Measurements from ENCODE around the gene S100A5. TPM values are rescaled to one million over a fixed set of nuclear protein-coding genes. Genes with fewer than 3 reads are reported as not detected.
A peak's percentile ranks its signal among the peaks of the same experiment; 100 is the strongest.
"Not testable (repeated sequence)": the region's sequence is repeated elsewhere in the genome, so short reads cannot be mapped to it uniquely, and the experiment has no call there.

The S100A5 gene
- total and polyA plus RNA-seq, 5 donors = not detected

DNA sequence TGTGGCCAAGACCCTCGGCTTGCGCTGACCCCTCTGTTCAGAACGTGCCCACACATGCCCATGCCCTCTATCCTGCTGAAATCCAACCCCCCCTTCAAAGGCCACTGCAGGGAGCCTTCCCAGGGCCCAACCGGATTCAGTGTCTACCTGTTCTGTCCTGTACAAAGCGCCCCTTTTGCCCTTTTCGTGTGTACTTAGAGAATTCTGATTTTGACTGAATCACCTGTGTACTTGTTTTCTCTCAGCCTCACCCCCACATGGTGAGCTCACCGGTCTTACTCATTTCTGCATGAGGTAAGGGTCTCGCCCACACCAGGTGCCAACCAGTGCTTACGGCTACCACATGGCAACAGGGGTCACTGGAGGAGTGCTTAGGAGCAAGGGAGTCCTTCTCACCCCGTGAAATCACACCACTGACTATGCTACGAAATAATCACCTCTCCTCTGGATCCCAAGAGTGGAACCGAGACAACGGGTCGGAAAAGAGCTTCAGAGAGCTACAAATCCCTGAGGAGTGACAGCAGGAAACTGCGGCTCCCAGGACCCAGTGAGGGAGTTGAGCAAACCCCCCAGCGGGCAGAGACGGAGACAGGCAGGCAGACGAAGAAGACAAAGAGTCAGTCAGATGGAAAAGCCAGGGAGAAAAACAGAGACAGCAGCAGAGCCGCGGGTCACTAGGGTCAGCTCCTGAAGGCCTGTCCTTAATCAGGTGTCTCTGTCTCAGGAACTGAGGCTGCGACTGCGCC is 27.1 kb upstream of the S100A5 start:
- no peaks in the 10 kb centered on the region for H3K9me3 ChIP-seq (ENCODE audit: control insufficient read depth, low read length)
- WGBS = 77% methylated on average over 22 of the region's 22 CpGs
- H3K4me1 ChIP-seq (ENCODE audit: control insufficient read depth, insufficient read depth, low read length) = peaks cover 22% of the 10 kb centered on the region
- H3K27me3 ChIP-seq (ENCODE audit: control insufficient read depth, insufficient read depth) = no peaks in the 10 kb centered on the region
- H3K27ac ChIP-seq (ENCODE audit: low read length) = peak overlapping the region; percentile 32
- H3K4me3 ChIP-seq (ENCODE audit: low read length) = no peak overlapping the region
- no peak for ATAC-seq
- DNase-seq = no peak
- intact Hi-C loops (cut with DNase I) = loop anchor here (1.0 to 5.0 kb wide), 5 partner anchors 33 to 57 kb away; partner anchors contain the start of gene S100A6 (in 1 of the 4)

DNA sequence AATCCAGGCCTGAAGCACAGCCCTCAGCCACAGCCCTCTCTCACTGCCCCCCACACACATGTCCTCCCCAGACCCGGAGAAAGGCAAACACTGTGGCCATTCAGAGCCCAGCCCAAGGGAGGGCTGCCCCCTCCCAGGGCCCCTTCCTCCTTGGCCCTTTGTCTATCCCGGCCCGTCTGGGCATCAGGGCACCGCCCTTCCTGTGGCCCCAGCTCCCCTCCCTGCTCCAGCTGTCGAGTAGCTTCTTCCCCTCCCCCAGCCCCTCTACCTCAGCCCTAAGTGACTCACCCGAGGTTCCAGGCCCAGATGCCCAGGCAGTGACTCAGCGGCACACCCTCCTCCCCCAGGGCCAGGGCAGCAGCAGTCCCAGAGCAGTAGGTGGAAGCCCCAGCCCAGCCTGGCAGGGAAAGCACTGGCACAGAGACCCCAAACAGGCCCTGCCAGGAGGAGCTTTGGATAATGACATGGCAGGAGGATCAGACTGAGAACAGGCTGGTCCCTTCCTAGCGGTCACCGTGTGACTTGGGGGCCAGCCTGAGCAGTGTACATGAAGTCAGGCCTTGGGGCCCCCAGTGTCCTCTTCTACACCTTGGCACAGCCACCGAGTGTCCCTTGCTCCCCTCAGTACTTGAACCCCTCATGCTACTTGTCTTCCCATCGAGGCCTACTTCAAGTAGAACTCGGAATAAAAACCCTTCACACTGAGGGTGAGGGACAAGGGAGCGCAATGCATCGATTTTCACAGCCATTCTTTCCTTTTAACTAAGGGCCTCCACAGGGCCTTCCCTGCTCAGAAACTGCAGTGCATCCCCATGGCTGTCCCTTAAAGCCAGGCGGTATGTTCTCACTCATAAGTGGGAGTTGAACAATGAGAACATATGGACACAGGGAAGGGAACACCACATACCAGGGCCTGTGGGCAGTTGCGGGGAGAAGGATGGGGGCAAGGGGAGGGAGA is 26.0 kb upstream of the S100A5 start:
- Histone ChIP-seq H3K27me3 (ENCODE audit: control insufficient read depth, insufficient read depth) (no peaks in the 10 kb centered on the region), H3K27ac (ENCODE audit: low read length) (peak overlapping the region; percentile 76), H3K4me1 (ENCODE audit: control insufficient read depth, insufficient read depth, low read length) (peaks cover 22% of the 10 kb centered on the region), H3K9me3 (ENCODE audit: control insufficient read depth, low read length) (no peaks in the 10 kb centered on the region), H3K4me3 (ENCODE audit: low read length) (no peak overlapping the region)
- DNase-seq = peak; percentile 95 to 97 (median 95)
- peak; percentile 92 to 95 for ATAC-seq
- WGBS = 51% methylated on average over 16 of the region's 16 CpGs
- intact Hi-C loops (cut with DNase I) = loop anchor here in 2 of 4 donors (5.0 kb wide), 2 partner anchors 34 to 54 kb away; no protein-coding TSS in a partner anchor

DNA sequence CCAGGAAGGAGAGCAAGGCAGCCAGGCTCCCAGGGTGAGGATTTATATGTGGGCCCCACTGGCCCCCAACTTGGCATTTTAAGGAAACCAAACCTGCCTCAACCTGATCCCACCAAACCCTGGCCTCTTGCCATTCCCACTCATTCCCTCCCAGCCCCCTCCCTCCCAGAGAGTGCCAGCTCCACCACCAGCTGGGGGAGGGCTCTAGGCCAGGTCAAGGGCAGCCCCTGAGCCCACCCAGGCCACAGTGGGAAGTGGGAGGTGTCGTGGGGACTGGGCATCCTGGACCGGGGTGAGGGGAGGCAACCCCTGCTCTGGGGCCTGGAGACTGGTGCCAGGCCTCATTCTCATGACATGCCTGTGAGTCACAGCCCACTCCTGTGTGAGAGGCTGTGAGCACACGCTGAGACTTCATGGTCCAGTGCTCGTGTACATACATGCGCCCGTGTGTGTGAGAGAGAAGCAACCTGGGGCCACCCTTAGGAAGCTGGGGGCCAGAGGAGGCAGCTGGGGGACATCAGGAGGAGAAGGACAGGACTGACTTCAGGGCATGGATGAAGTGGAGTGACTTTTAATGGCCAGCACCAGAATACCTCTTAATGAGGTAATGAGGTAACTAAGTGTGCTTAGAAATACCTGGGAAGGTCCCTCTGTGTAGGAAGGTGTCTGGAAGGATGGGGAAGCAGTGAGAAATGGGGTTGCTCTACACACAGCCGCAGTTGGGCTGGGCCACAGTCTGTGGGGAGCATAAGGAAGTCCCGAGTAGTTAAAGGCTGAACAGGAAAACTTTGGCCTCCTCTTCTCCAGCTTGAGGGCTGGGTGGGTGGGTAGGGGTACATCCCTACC is 25.0 kb upstream of the S100A5 start, which contains the start of gene S100A2:
S100A2 (minus strand) TSS at position 316 of the 846 bp plus-strand sequence. CDS start 1,967 bp downstream, outside the sequence.
- H3K9me3 ChIP-seq (ENCODE audit: control insufficient read depth, low read length) = no peaks in the 10 kb centered on the region
- H3K27ac ChIP-seq (ENCODE audit: low read length) = peak within 1 kb of the TSS; percentile 76
- intact Hi-C loops (cut with DNase I) = loop anchor here in 2 of 4 donors (5.0 kb wide), 2 partner anchors 33 to 53 kb away; no protein-coding TSS in a partner anchor
- ATAC-seq (peak; percentile 18 to 55), DNase-seq (peak in 2 of 3 donors; percentile 66 to 67)
- H3K4me3 ChIP-seq (ENCODE audit: low read length) = no peak within 1 kb of the TSS
- WGBS = 55% methylated on average over 8 of the region's 8 CpGs
- H3K4me1 ChIP-seq (ENCODE audit: control insufficient read depth, insufficient read depth, low read length) = peaks cover 22% of the 10 kb centered on the region
- H3K27me3 ChIP-seq (ENCODE audit: control insufficient read depth, insufficient read depth) = no peaks in the 10 kb centered on the region

GRCh38 chr1:153563991-153564390 is 23.3 kb upstream of the S100A5 start:
- 88% methylated on average over 7 of the region's 7 CpGs for WGBS

DNA sequence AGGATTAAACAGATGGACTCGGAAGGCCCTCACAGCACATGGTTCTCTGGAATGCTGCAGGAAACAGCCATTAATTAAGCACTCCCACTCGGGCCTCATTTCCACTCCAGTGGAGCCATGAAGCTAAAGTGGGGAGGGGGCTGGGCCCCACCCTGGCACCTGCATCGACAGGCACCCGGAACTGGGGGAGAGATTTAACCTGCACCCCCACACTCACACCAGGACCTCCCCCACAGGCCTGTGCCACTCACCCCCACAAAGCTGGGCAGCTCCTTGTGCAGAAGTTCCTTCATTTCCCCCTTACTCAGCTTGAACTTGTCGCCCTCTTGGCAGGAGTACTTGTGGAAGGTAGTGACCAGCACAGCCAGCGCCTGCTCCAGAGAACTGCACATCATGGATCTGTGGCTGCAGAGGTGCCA is 22.8 kb upstream of the S100A5 start:
- ATAC-seq (no peak), DNase-seq (no peak)
- WGBS = 82% methylated on average over 6 of the region's 6 CpGs

More at GRCh38 chr1:153563991-153564390, 23.3 kb upstream of the S100A5 start:
- intact Hi-C loops (cut with DNase I) = no loop called here
- H3K9me3 ChIP-seq (ENCODE audit: control insufficient read depth, low read length) = no peaks in the 10 kb centered on the region
- no peaks in the 10 kb centered on the region for H3K27me3 ChIP-seq (ENCODE audit: control insufficient read depth, insufficient read depth)
- peaks cover 22% of the 10 kb centered on the region for H3K4me1 ChIP-seq (ENCODE audit: control insufficient read depth, insufficient read depth, low read length)
- no peak overlapping the region for H3K4me3 ChIP-seq (ENCODE audit: low read length)
- no peak for ATAC-seq
- DNase-seq = no peak
- H3K27ac ChIP-seq (ENCODE audit: low read length) = no peak overlapping the region

GRCh38 chr1:153562021-153562420 is 21.3 kb upstream of the S100A5 start:
- peaks cover 15% of the 10 kb centered on the region for H3K4me1 ChIP-seq (ENCODE audit: control insufficient read depth, insufficient read depth, low read length)
- H3K27ac ChIP-seq (ENCODE audit: low read length); DNase-seq; H3K9me3 ChIP-seq (ENCODE audit: control insufficient read depth, low read length); H3K4me3 ChIP-seq (ENCODE audit: low read length); ATAC-seq; H3K27me3 ChIP-seq (ENCODE audit: control insufficient read depth, insufficient read depth); intact Hi-C loops (cut with DNase I): not testable (repeated sequence)
- 88% methylated on average over 3 of the region's 3 CpGs for WGBS

More for the DNA sequence above, 22.8 kb upstream of the S100A5 start:
- intact Hi-C loops (cut with DNase I) = no loop called here
- Histone ChIP-seq H3K4me3 (ENCODE audit: low read length) (no peak overlapping the region), H3K27ac (ENCODE audit: low read length) (no peak overlapping the region), H3K27me3 (ENCODE audit: control insufficient read depth, insufficient read depth) (no peaks in the 10 kb centered on the region), H3K9me3 (ENCODE audit: control insufficient read depth, low read length) (no peaks in the 10 kb centered on the region), H3K4me1 (ENCODE audit: control insufficient read depth, insufficient read depth, low read length) (peaks cover 22% of the 10 kb centered on the region)

GRCh38 chr1:153561466-153561985 is 20.8 kb upstream of the S100A5 start:
- Histone ChIP-seq H3K27me3 (ENCODE audit: control insufficient read depth, insufficient read depth) (no peaks in the 10 kb centered on the region), H3K4me3 (ENCODE audit: low read length) (no peak overlapping the region), H3K9me3 (ENCODE audit: control insufficient read depth, low read length) (no peaks in the 10 kb centered on the region), H3K27ac (ENCODE audit: low read length) (no peak overlapping the region), H3K4me1 (ENCODE audit: control insufficient read depth, insufficient read depth, low read length) (peaks cover 10% of the 10 kb centered on the region)
- 97% methylated on average over 3 of the region's 3 CpGs for WGBS
- ATAC-seq = no peak
- no peak for DNase-seq
- intact Hi-C loops (cut with DNase I) = no loop called here

- peaks cover 5% of the 10 kb centered on the region for H3K4me1 ChIP-seq (ENCODE audit: control insufficient read depth, insufficient read depth, low read length)
- intact Hi-C loops (cut with DNase I) = no loop called here
- H3K27me3 ChIP-seq (ENCODE audit: control insufficient read depth, insufficient read depth) = no peaks in the 10 kb centered on the region
- H3K4me3 ChIP-seq (ENCODE audit: low read length) = no peak overlapping the region
- ATAC-seq = no peak
- no peak overlapping the region for H3K27ac ChIP-seq (ENCODE audit: low read length)
- no peak for DNase-seq
- WGBS = 84% methylated on average over 10 of the region's 10 CpGs
- no peaks in the 10 kb centered on the region for H3K9me3 ChIP-seq (ENCODE audit: control insufficient read depth, low read length)
Measured at GRCh38 chr1:153560771-153561465, 20.2 kb upstream of the S100A5 start.

DNA sequence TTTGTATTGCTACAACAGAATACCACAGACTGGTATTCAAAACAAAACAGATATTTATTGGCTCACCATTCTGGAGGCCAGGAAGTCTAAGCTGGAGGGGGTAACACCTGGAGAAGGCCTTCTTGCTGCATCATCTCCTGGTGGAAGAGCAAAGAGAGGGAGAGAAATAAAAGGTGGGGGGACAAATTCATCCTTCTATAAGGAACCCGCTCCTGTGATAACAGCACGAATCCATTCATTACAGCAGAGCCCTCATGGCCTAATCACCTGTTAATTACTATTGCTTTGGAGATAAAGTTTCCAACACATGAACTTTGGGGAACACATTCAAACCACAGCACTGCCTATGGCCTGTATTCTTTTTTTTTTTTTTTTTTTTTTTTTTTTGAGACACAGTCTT is 19.5 kb upstream of the S100A5 start:
- 72% methylated on average over 2 of the region's 2 CpGs for WGBS
- DNase-seq (no peak), ATAC-seq (no peak)
- no peaks in the 10 kb centered on the region for H3K9me3 ChIP-seq (ENCODE audit: control insufficient read depth, low read length)
- intact Hi-C loops (cut with DNase I) = no loop called here
- no peak overlapping the region for H3K27ac ChIP-seq (ENCODE audit: low read length)
- no peak overlapping the region for H3K4me3 ChIP-seq (ENCODE audit: low read length)
- H3K27me3 ChIP-seq (ENCODE audit: control insufficient read depth, insufficient read depth) = no peaks in the 10 kb centered on the region
- H3K4me1 ChIP-seq (ENCODE audit: control insufficient read depth, insufficient read depth, low read length) = no peaks in the 10 kb centered on the region
